HG03354 (cell line): ENCODE results near the gene C6orf89.
"Not testable (repeated sequence)": the region's sequence is repeated elsewhere in the genome, so short reads cannot be mapped to it uniquely, and the experiment has no call there.

ENCODE experiments used
- ATAC-seq: cut with Tn5 transposase; IDR thresholded peaks from one replicate; pipeline ENCODE4 v1.9.1; 2021; ENCODE audit warnings: mild to moderate bottlenecking; ENCODE audit not compliant: unreplicated experiment, poor library complexity, severe bottlenecking

The C6orf89 gene

GRCh38 chr6:36940027-36940426 lies 54.3 kb downstream of the C6orf89 start:
- no peak for ATAC-seq

- not testable (repeated sequence) for ATAC-seq
Observed at GRCh38 chr6:36941561-36941960, 55.8 kb downstream of the C6orf89 start.

- not testable (repeated sequence) for ATAC-seq
Observed at GRCh38 chr6:36942329-36942728, 56.6 kb downstream of the C6orf89 start.

DNA sequence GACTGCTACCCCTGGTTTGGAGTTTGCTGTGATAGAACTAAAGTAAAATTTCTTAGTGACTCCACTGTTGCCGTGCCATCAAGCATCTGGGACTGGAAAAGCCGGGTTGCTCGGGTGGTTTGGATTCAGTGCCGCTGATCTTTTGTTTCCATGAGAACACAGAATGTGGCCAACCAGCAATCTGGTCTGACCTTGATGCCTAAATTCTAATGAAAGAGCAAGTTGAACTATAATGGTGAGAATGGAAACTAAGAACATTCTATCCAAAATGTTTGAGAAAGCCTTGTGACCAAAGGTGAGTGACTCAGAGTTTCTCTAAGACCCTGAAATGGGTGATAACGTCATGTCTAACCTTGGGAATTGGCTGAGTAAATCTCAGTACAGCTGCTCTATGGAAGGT lies 58.9 kb downstream of the C6orf89 start:
- no peak for ATAC-seq

DNA sequence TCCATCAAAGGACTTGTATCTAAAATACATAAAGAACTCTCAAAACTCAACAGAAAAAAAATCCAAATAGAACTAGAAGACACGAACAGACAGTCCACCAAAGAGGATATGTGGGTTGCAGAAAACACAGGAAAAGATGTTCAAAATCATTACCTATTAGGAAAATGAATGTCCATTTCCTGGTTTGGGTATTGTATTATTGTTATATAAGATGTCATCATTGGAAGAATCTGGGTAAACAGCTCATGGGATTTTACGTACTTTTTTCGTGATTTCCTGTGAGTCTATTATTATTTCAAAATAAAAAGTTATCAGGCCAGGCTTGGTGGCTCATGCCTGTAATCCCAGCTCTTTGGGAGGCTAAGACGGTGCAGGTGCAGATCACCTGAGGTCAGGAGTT lies 59.5 kb downstream of the C6orf89 start:
- no peak for ATAC-seq

DNA sequence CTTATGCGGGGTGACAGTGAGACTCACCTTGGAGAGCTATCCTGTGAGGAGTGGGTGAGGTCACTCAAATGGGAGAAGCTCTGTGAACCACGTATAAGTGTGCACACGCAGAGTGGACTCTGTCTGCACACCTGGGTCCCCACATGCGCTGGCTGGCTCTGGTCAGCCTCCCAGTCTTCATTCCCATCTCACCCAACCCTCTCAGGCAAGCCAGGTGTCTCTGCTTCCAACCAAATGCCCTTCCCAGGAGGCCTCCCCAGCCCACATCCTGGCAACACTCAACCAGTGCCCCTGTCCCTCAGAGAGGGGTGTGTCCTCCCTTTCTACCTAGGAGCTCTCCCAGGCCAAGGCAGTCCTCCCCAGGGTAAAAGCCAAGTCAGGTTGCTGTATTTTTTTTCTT lies 60.8 kb downstream of the C6orf89 start:
- no peak for ATAC-seq

GRCh38 chr6:36947570-36948351 lies 62.0 kb downstream of the C6orf89 start:
- ATAC-seq: no peak

DNA sequence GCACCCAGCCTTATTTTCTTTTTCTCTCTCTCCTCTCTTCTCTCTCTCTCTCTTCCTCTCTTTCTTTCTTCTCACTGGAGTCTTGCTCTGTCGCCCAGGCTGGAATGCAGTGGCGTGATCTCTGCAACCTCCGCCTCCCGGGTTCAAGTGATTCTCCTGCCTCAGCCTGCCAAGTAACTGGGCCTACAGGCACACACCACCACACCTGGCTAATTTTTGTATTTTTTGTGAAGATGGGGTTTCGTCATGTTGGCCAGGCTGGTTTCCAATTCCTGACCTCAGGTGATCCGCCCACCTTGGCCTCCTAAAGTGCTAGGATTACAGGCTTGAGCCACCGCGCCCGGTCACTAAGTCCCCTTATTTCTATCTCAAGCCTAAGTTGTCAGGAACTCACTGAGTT lies 63.3 kb downstream of the C6orf89 start:
- ATAC-seq: not testable (repeated sequence)

DNA sequence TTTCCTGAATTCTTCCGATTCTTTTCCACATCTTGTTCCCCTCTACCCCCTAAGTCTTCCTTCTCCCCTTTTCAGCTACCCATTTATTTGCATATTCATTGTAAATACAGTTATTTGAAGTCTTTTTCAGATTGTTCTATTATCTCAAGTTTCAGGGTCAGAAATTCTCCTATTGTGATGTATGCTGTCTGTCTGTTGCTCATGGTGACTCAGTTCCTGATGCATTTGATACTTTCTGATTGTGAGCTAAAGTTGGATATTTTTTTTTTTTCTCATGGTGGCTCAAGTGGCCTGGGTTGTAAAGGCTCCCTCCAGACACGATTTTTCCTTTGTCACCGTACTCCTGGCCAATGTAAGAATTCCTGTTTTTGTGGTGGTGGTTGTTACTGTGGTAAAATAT lies 63.9 kb downstream of the C6orf89 start:
- no peak for ATAC-seq

- no peak for ATAC-seq
Observed at GRCh38 chr6:36953931-36954261, 68.1 kb downstream of the C6orf89 start.

- ATAC-seq: no peak
Observed at GRCh38 chr6:36954262-36954931, 68.6 kb downstream of the C6orf89 start, which contains the start of gene PI16. Gene PI16 (plus strand): TSS chr6:36954738. CDS start chr6:36954761, 23 bp downstream.

- ATAC-seq: no peak
Observed at GRCh38 chr6:36955136-36955535, 69.4 kb downstream of the C6orf89 start.

- ATAC-seq: no peak
Observed at GRCh38 chr6:36955671-36956445, 70.1 kb downstream of the C6orf89 start.

DNA sequence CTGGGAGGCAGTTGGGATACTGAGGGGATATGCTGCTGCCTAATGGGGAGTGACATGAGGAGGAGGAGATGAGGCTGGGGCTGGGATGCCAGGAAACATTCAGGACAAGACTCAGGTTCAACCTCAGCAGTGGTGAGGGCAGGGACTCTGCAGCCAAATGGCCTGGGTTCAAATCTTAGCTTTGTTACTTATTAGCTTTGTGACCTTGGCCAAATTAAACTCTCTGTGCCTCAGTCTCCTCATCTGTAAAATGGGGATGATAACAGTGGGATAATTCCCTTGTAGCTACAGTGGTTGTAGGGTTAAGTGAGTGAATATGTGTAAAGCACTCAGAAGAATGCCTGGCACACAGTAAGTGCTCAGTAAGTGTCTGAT lies 70.7 kb downstream of the C6orf89 start:
- ATAC-seq: no peak

DNA sequence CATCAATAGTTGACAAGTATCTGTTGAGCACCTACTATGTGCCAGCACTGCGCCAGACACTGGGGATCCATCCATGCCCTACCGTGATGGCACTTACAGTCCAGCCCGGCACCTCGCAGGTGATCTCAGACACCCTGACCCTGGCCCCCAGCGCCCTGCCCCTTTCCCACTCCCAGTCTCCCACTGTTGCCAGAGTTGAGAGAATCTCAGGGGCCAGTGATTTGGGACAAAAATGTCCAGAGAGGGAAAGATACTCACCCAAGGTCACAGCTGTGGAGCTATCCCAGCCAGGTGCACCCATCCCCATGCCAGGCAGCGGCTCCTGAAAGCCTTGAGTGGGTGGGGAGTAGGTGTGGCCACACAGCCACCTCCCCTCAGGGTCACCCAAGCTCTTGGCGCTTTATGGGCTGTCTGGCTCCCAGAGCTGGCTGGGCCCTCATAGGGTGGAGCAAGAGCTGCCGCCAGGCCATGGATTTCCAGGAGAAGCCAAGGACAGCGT lies 72.1 kb downstream of the C6orf89 start:
- ATAC-seq: no peak

- ATAC-seq: no peak
Observed at GRCh38 chr6:36958775-36959554, 73.2 kb downstream of the C6orf89 start.

DNA sequence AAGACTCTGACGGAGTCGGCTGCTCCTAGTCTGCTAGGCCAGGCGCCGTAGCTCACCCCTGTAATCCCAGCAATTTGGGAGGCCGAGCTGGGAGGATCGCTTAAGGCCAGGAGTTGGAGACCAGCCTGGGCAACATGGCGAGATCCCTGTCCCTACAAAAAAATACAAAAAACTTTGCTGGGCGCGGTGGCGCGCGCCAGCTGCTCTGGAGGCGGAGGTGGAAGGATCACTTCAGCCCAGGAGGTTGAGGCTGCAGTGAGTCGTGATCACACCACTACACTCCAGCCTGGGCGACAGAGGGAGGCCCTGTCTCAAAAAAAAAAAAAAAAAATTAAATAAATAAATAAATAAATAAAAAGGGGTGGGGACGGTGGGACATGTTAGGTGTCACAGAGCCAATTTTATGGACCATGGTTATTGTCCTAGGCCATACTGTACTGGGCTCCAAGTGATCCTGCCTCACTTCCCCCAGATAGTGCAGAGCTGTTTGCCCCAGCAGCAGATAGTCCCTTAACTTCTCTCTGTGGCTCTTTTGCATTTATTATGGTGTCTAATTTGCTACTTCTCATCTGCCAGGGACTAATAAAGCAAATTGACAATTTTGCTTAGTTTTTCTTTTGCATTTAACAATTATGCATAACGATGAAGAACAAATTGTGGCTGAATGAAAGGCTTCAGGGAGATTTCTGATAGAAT lies 74.0 kb downstream of the C6orf89 start:
- ATAC-seq: no peak

GRCh38 chr6:36961441-36962435 lies 76.0 kb downstream of the C6orf89 start:
- no peak for ATAC-seq
